Spinal cord (tissue), 10 donors: ENCODE measurements around the gene VDR. TPM values are rescaled to one million over a fixed set of nuclear protein-coding genes. Genes with fewer than 3 reads are reported as not detected.

Experiments
- DNase-seq, 6 donors: peaks; one replicate each; pipeline versions ENCODE4 v3.0.0 to v3.0.0-alpha.2; 2013 to 2015; ENCODE audit warnings: low spot score in 6 of 6, low read depth in 4 of 6
- H3K27ac ChIP-seq: one replicate; pipeline ENCODE4 v1.5.1; 2013; ENCODE audit warnings: low read depth, low read length, control low read depth
- H3K27me3 ChIP-seq: one replicate; pipeline ENCODE4 v1.6.1; 2013; ENCODE audit warnings: low read length; ENCODE audit not compliant: control insufficient read depth, insufficient read depth
- H3K36me3 ChIP-seq: one replicate; pipeline ENCODE4 v1.6.1; 2013; ENCODE audit warnings: low read length; ENCODE audit not compliant: control insufficient read depth, insufficient read depth
- H3K4me1 ChIP-seq: one replicate; pipeline ENCODE4 v1.6.1; 2013; ENCODE audit warnings: low read length; ENCODE audit not compliant: control insufficient read depth, insufficient read depth
- H3K4me3 ChIP-seq: one replicate; pipeline ENCODE4 v1.5.1; 2013; ENCODE audit warnings: low read depth, low read length, control low read depth
- H3K9me3 ChIP-seq: one replicate; pipeline ENCODE4 v1.6.1; 2013; ENCODE audit warnings: low read length; ENCODE audit not compliant: control insufficient read depth, insufficient read depth
- WGBS: methylation state at CpG from one replicate; pipeline ENCODE4 v1.1.5; 2013; ENCODE audit warnings: missing lambda C conversion rate; ENCODE audit not compliant: insufficient coverage; 5-methylcytosine and 5-hydroxymethylcytosine counted together
- polyA plus RNA-seq, 2 donors: library from polyadenylated mRNA; unstranded; fragments of 120-200 nt; gene quantifications; one replicate each; pipeline ENCODE4 v1.2.1, GENCODE V29; 2013; ENCODE audit not compliant: insufficient read length in 2 of 2
- total RNA-seq, 2 donors: library from RNA; depleted of rRNA in 1 of 2; stranded (reverse); fragments of 120-200 nt in 1 of 2; fragments of >200 nt in 1 of 2; gene quantifications; one replicate each; pipeline versions ENCODE4 v1.2.3 to v1.2.4, GENCODE V29; 2013 to 2014
- donor health status: healthy.

The VDR gene
- total and polyA plus RNA-seq, 4 donors, result 0.17 to 0.50 (median 0.39) TPM

- H3K4me1 ChIP-seq, result peaks cover 4% of the 10 kb centered on the region
- no peaks in the 10 kb centered on the region for H3K36me3 ChIP-seq
- no peak overlapping the region for H3K27ac ChIP-seq
- no peak overlapping the region for H3K4me3 ChIP-seq
- no peaks in the 10 kb centered on the region for H3K9me3 ChIP-seq
- no peak for DNase-seq
- H3K27me3 ChIP-seq, result no peaks in the 10 kb centered on the region
- 74% methylated on average over 2 of the region's 2 CpGs for WGBS
Measured at GRCh38 chr12:47855502-47855901, 49.3 kb downstream of the VDR start.

GRCh38 chr12:47854531-47854930, 50.3 kb downstream of the VDR start:
- DNase-seq, result no peak
- Histone ChIP-seq H3K27ac (no peak overlapping the region), H3K27me3 (no peaks in the 10 kb centered on the region), H3K4me3 (no peak overlapping the region), H3K36me3 (no peaks in the 10 kb centered on the region), H3K4me1 (peaks cover 4% of the 10 kb centered on the region), H3K9me3 (no peaks in the 10 kb centered on the region)
- WGBS, result 93% methylated on average over 4 of the region's 5 CpGs

GRCh38 chr12:47852096-47852571, 52.7 kb downstream of the VDR start:
- WGBS, result 70% methylated on average over 5 of the region's 10 CpGs
- no peak overlapping the region for H3K27ac ChIP-seq

GRCh38 chr12:47851303-47851952, 53.4 kb downstream of the VDR start:
- Histone ChIP-seq H3K4me3 (no peak overlapping the region), H3K4me1 (peaks cover 4% of the 10 kb centered on the region), H3K36me3 (no peaks in the 10 kb centered on the region), H3K27ac (no peak overlapping the region), H3K9me3 (no peaks in the 10 kb centered on the region), H3K27me3 (no peaks in the 10 kb centered on the region)
- 71% methylated on average over 3 of the region's 3 CpGs for WGBS
- DNase-seq, result no peak

More at GRCh38 chr12:47852096-47852571, 52.7 kb downstream of the VDR start:
- no peak overlapping the region for H3K4me3 ChIP-seq
- peaks cover 4% of the 10 kb centered on the region for H3K4me1 ChIP-seq
- H3K27me3 ChIP-seq, result no peaks in the 10 kb centered on the region
- no peaks in the 10 kb centered on the region for H3K9me3 ChIP-seq
- peak in 1 of 6 donors; percentile 73 for DNase-seq
- H3K36me3 ChIP-seq, result no peaks in the 10 kb centered on the region

- H3K4me3 ChIP-seq, result no peak overlapping the region
- WGBS, result 48% methylated on average over 7 of the region's 12 CpGs
- DNase-seq, result no peak
Measured at GRCh38 chr12:47850153-47851084, 54.4 kb downstream of the VDR start.

GRCh38 chr12:47849261-47849660, 55.5 kb downstream of the VDR start:
- no peak overlapping the region for H3K4me3 ChIP-seq
- 50% methylated on average over 1 of the region's 5 CpGs for WGBS
- H3K27me3 ChIP-seq, result no peaks in the 10 kb centered on the region
- no peaks in the 10 kb centered on the region for H3K36me3 ChIP-seq
- no peak overlapping the region for H3K27ac ChIP-seq
- no peaks in the 10 kb centered on the region for H3K9me3 ChIP-seq
- H3K4me1 ChIP-seq, result peaks cover 4% of the 10 kb centered on the region
- DNase-seq, result no peak

More at GRCh38 chr12:47850153-47851084, 54.4 kb downstream of the VDR start:
- Histone ChIP-seq H3K36me3 (no peaks in the 10 kb centered on the region), H3K27me3 (no peaks in the 10 kb centered on the region), H3K4me1 (peaks cover 4% of the 10 kb centered on the region), H3K27ac (no peak overlapping the region), H3K9me3 (no peaks in the 10 kb centered on the region)

GRCh38 chr12:47848853-47849252, 55.9 kb downstream of the VDR start:
- H3K4me1 ChIP-seq, result peaks cover 4% of the 10 kb centered on the region
- no peaks in the 10 kb centered on the region for H3K27me3 ChIP-seq
- no peaks in the 10 kb centered on the region for H3K9me3 ChIP-seq
- DNase-seq, result no peak
- 70% methylated on average over 2 of the region's 5 CpGs for WGBS
- H3K36me3 ChIP-seq, result no peaks in the 10 kb centered on the region
- H3K4me3 ChIP-seq, result no peak overlapping the region
- H3K27ac ChIP-seq, result no peak overlapping the region

- Histone ChIP-seq H3K27ac (no peak overlapping the region), H3K9me3 (no peaks in the 10 kb centered on the region), H3K36me3 (no peaks in the 10 kb centered on the region), H3K27me3 (no peaks in the 10 kb centered on the region), H3K4me1 (no peaks in the 10 kb centered on the region), H3K4me3 (no peak overlapping the region)
- no peak for DNase-seq
- WGBS, result 88% methylated on average over 13 of the region's 14 CpGs
Measured at GRCh38 chr12:47846294-47846996, 58.3 kb downstream of the VDR start.

GRCh38 chr12:47845081-47845480, 59.7 kb downstream of the VDR start:
- H3K4me3 ChIP-seq, result no peak overlapping the region
- H3K9me3 ChIP-seq, result no peaks in the 10 kb centered on the region
- DNase-seq, result no peak
- H3K36me3 ChIP-seq, result no peaks in the 10 kb centered on the region
- H3K27me3 ChIP-seq, result no peaks in the 10 kb centered on the region
- no peaks in the 10 kb centered on the region for H3K4me1 ChIP-seq
- H3K27ac ChIP-seq, result no peak overlapping the region
- 92% methylated on average over 7 of the region's 8 CpGs for WGBS
